Natural killer cell (primary cell): ENCODE data around the gene GJA9. TPM values are rescaled to one million over a fixed set of nuclear protein-coding genes. Genes with fewer than 3 reads are reported as not detected.

Source experiments
- ATAC-seq, 3 donors: fragments of 150-1000 bp in 2 of 3; fragments of 200-7000 bp in 1 of 3; cut with Tn5 transposase; 1 replicate in 1 of 3; 2 replicates in 2 of 3; pipeline ENCODE4 v1.10.0; 2021; ENCODE audit warnings: mild to moderate bottlenecking in 2 of 3, moderate library complexity in 2 of 3
- DNase-seq, 2 donors: peaks; one replicate each; pipeline versions ENCODE4 v3.0.0 to v3.0.0-alpha.2; 2013 to 2021; ENCODE audit warnings: mixed read lengths in 1 of 2
- H3K27ac ChIP-seq: one replicate; pipeline ENCODE4 v1.5.1; 2013; ENCODE audit warnings: mild to moderate bottlenecking, low read length
- H3K27me3 ChIP-seq: one replicate; pipeline ENCODE4 v1.6.1; 2013; ENCODE audit warnings: low read length; ENCODE audit not compliant: control insufficient read depth, insufficient read depth
- H3K36me3 ChIP-seq: one replicate; pipeline ENCODE4 v1.6.1; 2013; ENCODE audit warnings: low read length; ENCODE audit not compliant: control insufficient read depth, insufficient read depth
- H3K4me1 ChIP-seq: one replicate; pipeline ENCODE4 v1.6.1; 2013; ENCODE audit warnings: low read length; ENCODE audit not compliant: control insufficient read depth, insufficient read depth
- H3K4me3 ChIP-seq: one replicate; pipeline ENCODE4 v1.5.1; 2013; ENCODE audit warnings: low read length
- H3K9me3 ChIP-seq: one replicate; pipeline ENCODE4 v1.6.1; 2013; ENCODE audit warnings: low read length; ENCODE audit not compliant: control insufficient read depth, insufficient read depth
- H3K27ac Mint-ChIP-seq, 2 donors: one replicate each; pipeline ENCODE4 v1.8.0; 2022; ENCODE audit warnings: mild to moderate bottlenecking in 2 of 2, mixed read lengths in 2 of 2, moderate library complexity in 1 of 2
- H3K27me3 Mint-ChIP-seq, 2 donors: one replicate each; pipeline ENCODE4 v1.8.0; 2022; ENCODE audit warnings: low read depth in 2 of 2, mixed read lengths in 2 of 2
- H3K36me3 Mint-ChIP-seq: one replicate; pipeline ENCODE4 v1.8.0; 2022; ENCODE audit warnings: mixed read lengths
- H3K4me1 Mint-ChIP-seq, 2 donors: one replicate each; pipeline ENCODE4 v1.8.0; 2022; ENCODE audit warnings: mixed read lengths in 2 of 2
- H3K4me3 Mint-ChIP-seq: one replicate; pipeline ENCODE4 v1.8.0; 2022; ENCODE audit warnings: mild to moderate bottlenecking, moderate library complexity, mixed read lengths
- H3K9me3 Mint-ChIP-seq, 2 donors: one replicate each; pipeline ENCODE4 v1.8.0; 2022; ENCODE audit warnings: mixed read lengths in 2 of 2
- WGBS: methylation state at CpG from one replicate; pipeline ENCODE4 v1.1.7; 2013; ENCODE audit warnings: missing lambda C conversion rate; ENCODE audit not compliant: insufficient coverage; 5-methylcytosine and 5-hydroxymethylcytosine counted together
- intact Hi-C: fragments of 100-400 bp; cut with micrococcal nuclease; formaldehyde crosslinking; loops from one replicate; pipeline ENCODE4 v1.14.2; 2022
- total RNA-seq, 4 donors: library from RNA; stranded (reverse); fragments of 120-200 nt in 1 of 4; gene quantifications; one replicate each; pipeline versions ENCODE4 v1.2.3 to v1.2.4, GENCODE V29; 2013 to 2022
- TF ChIP-seq, protein P1 (sequence below): fragments of 200-600 bp; IDR thresholded peaks from one replicate; pipeline ENCODE4 v1.8.0; 2022; ENCODE audit warnings: antibody characterized with exemption

The GJA9 gene
- total RNA-seq, 3 donors from 2014 or later (not counting 1 experiment from before 2014, with no cell fraction given) = not detected

DNA sequence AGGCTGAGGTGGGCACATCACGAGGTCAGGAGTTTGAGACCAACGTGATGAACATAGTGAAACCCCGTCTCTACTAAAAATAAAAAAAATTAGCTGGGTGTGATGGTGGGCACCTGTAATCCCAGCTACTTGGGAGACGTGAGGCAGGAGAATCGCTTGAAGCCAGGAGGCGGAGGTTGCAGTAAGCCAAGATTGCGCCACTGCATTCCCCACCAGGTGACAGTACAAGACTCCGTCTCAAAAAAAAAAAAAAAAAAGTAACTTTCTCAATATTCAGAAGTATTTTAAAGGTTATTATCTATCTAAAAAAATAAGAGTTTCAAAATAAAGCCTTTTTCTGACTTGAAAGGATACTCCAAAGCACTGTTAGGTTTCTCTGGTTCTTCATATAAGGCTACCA lies 14.2 kb downstream of the GJA9 start:
- H3K27me3 ChIP-seq = no peaks in the 10 kb centered on the region
- Mint-ChIP-seq H3K36me3 (no peaks in the 10 kb centered on the region), H3K4me1 (peaks cover 23 to 33% of the 10 kb centered on the region in 2 donors), H3K9me3 (no peaks in the 10 kb centered on the region), H3K27ac (no peak overlapping the region), H3K4me3 (no peak overlapping the region), H3K27me3 (no peaks in the 10 kb centered on the region)
- TF ChIP-seq, protein P1, sequence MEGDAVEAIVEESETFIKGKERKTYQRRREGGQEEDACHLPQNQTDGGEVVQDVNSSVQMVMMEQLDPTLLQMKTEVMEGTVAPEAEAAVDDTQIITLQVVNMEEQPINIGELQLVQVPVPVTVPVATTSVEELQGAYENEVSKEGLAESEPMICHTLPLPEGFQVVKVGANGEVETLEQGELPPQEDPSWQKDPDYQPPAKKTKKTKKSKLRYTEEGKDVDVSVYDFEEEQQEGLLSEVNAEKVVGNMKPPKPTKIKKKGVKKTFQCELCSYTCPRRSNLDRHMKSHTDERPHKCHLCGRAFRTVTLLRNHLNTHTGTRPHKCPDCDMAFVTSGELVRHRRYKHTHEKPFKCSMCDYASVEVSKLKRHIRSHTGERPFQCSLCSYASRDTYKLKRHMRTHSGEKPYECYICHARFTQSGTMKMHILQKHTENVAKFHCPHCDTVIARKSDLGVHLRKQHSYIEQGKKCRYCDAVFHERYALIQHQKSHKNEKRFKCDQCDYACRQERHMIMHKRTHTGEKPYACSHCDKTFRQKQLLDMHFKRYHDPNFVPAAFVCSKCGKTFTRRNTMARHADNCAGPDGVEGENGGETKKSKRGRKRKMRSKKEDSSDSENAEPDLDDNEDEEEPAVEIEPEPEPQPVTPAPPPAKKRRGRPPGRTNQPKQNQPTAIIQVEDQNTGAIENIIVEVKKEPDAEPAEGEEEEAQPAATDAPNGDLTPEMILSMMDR = no peak
- no peaks in the 10 kb centered on the region for H3K4me1 ChIP-seq
- no peak for ATAC-seq
- no peak overlapping the region for H3K27ac ChIP-seq
- peaks cover 15% of the 10 kb centered on the region for H3K36me3 ChIP-seq
- WGBS = 93% methylated on average over 7 of the region's 8 CpGs
- no peak for DNase-seq
- no peak overlapping the region for H3K4me3 ChIP-seq
- intact Hi-C loops = no loop called here
- H3K9me3 ChIP-seq = no peaks in the 10 kb centered on the region

GRCh38 chr1:38865112-38865715 lies 16.2 kb downstream of the GJA9 start:
- H3K9me3 Mint-ChIP-seq = no peaks in the 10 kb centered on the region
- TF ChIP-seq, protein P1 = no peak
- peaks cover 7% of the 10 kb centered on the region for H3K4me1 ChIP-seq
- WGBS = 94% methylated on average over 3 of the region's 4 CpGs
- no peak overlapping the region for H3K4me3 ChIP-seq
- H3K9me3 ChIP-seq = no peaks in the 10 kb centered on the region
- H3K27ac Mint-ChIP-seq = no peak overlapping the region
- peaks cover 15% of the 10 kb centered on the region for H3K36me3 ChIP-seq
- H3K4me3 Mint-ChIP-seq = no peak overlapping the region
- no peaks in the 10 kb centered on the region for H3K36me3 Mint-ChIP-seq
- H3K4me1 Mint-ChIP-seq = peaks cover 21 to 33% of the 10 kb centered on the region in 2 donors
- no peaks in the 10 kb centered on the region for H3K27me3 ChIP-seq
- intact Hi-C loops = no loop called here
- H3K27me3 Mint-ChIP-seq = no peaks in the 10 kb centered on the region
- ATAC-seq (no peak), DNase-seq (no peak)
- no peak overlapping the region for H3K27ac ChIP-seq

- H3K27me3 Mint-ChIP-seq = no peaks in the 10 kb centered on the region
- DNase-seq (no peak), ATAC-seq (no peak)
- H3K36me3 Mint-ChIP-seq = no peaks in the 10 kb centered on the region
- no peaks in the 10 kb centered on the region for H3K9me3 ChIP-seq
- H3K27me3 ChIP-seq = no peaks in the 10 kb centered on the region
- 12% methylated on average over 5 of the region's 6 CpGs for WGBS
- peak overlapping the region; percentile 65 for H3K4me3 ChIP-seq
- intact Hi-C loops = no loop called here
- no peaks in the 10 kb centered on the region for H3K9me3 Mint-ChIP-seq
- TF ChIP-seq, protein P1 = no peak
- no peak overlapping the region for H3K27ac ChIP-seq
- H3K4me3 Mint-ChIP-seq = peak overlapping the region; percentile 94
- peaks cover 25 to 41% of the 10 kb centered on the region in 2 donors for H3K4me1 Mint-ChIP-seq
- H3K36me3 ChIP-seq = peaks cover 19% of the 10 kb centered on the region
- peak overlapping the region; percentile 83 to 88 for H3K27ac Mint-ChIP-seq
- H3K4me1 ChIP-seq = peaks cover 27% of the 10 kb centered on the region
These were observed 21.0 kb downstream of the GJA9 start for GRCh38 chr1:38860454-38860795.
